T-helper 2 cell treated with Interferon-gamma antibody and Interleukin-4, amounts not matched to agents 5 μg/mL and 100 μg/mL, for 36 hours (primary cell): Measurements from ENCODE around the gene FUCA1.
"Not testable (repeated sequence)": the region's sequence is repeated elsewhere in the genome, so short reads cannot be mapped to it uniquely, and the experiment has no call there.

Experiments used
- DNase-seq: peaks from one replicate; pipeline ENCODE4 v3.0.0; 2021; ENCODE audit warnings: low spot score
- H3K27ac Mint-ChIP-seq: one replicate; pipeline ENCODE4 v1.8.0; 2021; ENCODE audit warnings: mild to moderate bottlenecking, mixed read lengths
- H3K27me3 Mint-ChIP-seq: one replicate; pipeline ENCODE4 v1.8.0; 2021; ENCODE audit warnings: low read depth, mixed read lengths
- H3K36me3 Mint-ChIP-seq: one replicate; pipeline ENCODE4 v1.8.0; 2021; ENCODE audit warnings: low read depth, mixed read lengths
- H3K4me1 Mint-ChIP-seq: one replicate; pipeline ENCODE4 v1.8.0; 2021; ENCODE audit warnings: low read depth, mixed read lengths
- H3K4me3 Mint-ChIP-seq: one replicate; pipeline ENCODE4 v1.8.0; 2022; ENCODE audit warnings: mild to moderate bottlenecking, moderate library complexity, mixed read lengths
- H3K9me3 Mint-ChIP-seq: one replicate; pipeline ENCODE4 v1.8.0; 2021; ENCODE audit warnings: mixed read lengths

The FUCA1 gene

GRCh38 chr1:23875382-23875781 is 7.3 kb upstream of the FUCA1 start:
- Mint-ChIP-seq H3K4me1 (no peaks in the 10 kb centered on the region), H3K4me3 (no peak overlapping the region), H3K9me3 (peaks cover 27% of the 10 kb centered on the region), H3K27me3 (peaks cover 2% of the 10 kb centered on the region), H3K27ac (no peak overlapping the region), H3K36me3 (peaks cover 7% of the 10 kb centered on the region)
- DNase-seq = no peak

GRCh38 chr1:23872421-23872820 is 4.3 kb upstream of the FUCA1 start:
- Mint-ChIP-seq H3K4me1 (peaks cover 11% of the 10 kb centered on the region), H3K4me3 (no peak overlapping the region), H3K9me3 (peaks cover 9% of the 10 kb centered on the region)

GRCh38 chr1:23869051-23869450 is 961 bp upstream of the FUCA1 start:
- peaks cover 17% of the 10 kb centered on the region for H3K27me3 Mint-ChIP-seq
- peak overlapping the region; percentile 80 for H3K4me3 Mint-ChIP-seq
- H3K36me3 Mint-ChIP-seq = no peaks in the 10 kb centered on the region
- DNase-seq = no peak
- peak overlapping the region; percentile 69 for H3K27ac Mint-ChIP-seq
- H3K9me3 Mint-ChIP-seq = no peaks in the 10 kb centered on the region
- peaks cover 16% of the 10 kb centered on the region for H3K4me1 Mint-ChIP-seq

More at GRCh38 chr1:23872421-23872820, 4.3 kb upstream of the FUCA1 start:
- no peak for DNase-seq
- Mint-ChIP-seq H3K27ac (no peak overlapping the region), H3K27me3 (peaks cover 9% of the 10 kb centered on the region), H3K36me3 (peaks cover 1% of the 10 kb centered on the region)

GRCh38 chr1:23868557-23869016 is 497 bp upstream of the FUCA1 start:
- Mint-ChIP-seq H3K36me3 (no peaks in the 10 kb centered on the region), H3K9me3 (no peaks in the 10 kb centered on the region), H3K27me3 (peaks cover 17% of the 10 kb centered on the region), H3K4me3 (peak overlapping the region; percentile 80), H3K4me1 (peaks cover 16% of the 10 kb centered on the region), H3K27ac (peak overlapping the region; percentile 26)
- DNase-seq = no peak

GRCh38 chr1:23867542-23867894 is 572 bp downstream of the FUCA1 start:
- H3K9me3 Mint-ChIP-seq = no peaks in the 10 kb centered on the region
- peak overlapping the region; percentile 80 for H3K4me3 Mint-ChIP-seq
- H3K4me1 Mint-ChIP-seq = peaks cover 16% of the 10 kb centered on the region
- peaks cover 17% of the 10 kb centered on the region for H3K27me3 Mint-ChIP-seq
- H3K27ac Mint-ChIP-seq = no peak overlapping the region
- H3K36me3 Mint-ChIP-seq = no peaks in the 10 kb centered on the region
- no peak for DNase-seq

- Mint-ChIP-seq H3K36me3 (no peaks in the 10 kb centered on the region), H3K9me3 (no peaks in the 10 kb centered on the region), H3K27me3 (peaks cover 15% of the 10 kb centered on the region), H3K4me3 (peak overlapping the region; percentile 6), H3K4me1 (peaks cover 16% of the 10 kb centered on the region), H3K27ac (no peak overlapping the region)
- DNase-seq = no peak
Observed at GRCh38 chr1:23865543-23865930, 2.6 kb downstream of the FUCA1 start.

- Mint-ChIP-seq H3K4me3 (no peak overlapping the region), H3K4me1 (peaks cover 16% of the 10 kb centered on the region), H3K9me3 (no peaks in the 10 kb centered on the region), H3K27me3 (peaks cover 15% of the 10 kb centered on the region), H3K27ac (no peak overlapping the region), H3K36me3 (no peaks in the 10 kb centered on the region)
- DNase-seq = no peak
Observed at GRCh38 chr1:23864801-23865542, 3.1 kb downstream of the FUCA1 start.

GRCh38 chr1:23862640-23863039 is 5.5 kb downstream of the FUCA1 start:
- Mint-ChIP-seq H3K36me3 (peaks cover 2% of the 10 kb centered on the region), H3K4me1 (peaks cover 6% of the 10 kb centered on the region), H3K27me3 (peaks cover 8% of the 10 kb centered on the region), H3K4me3 (no peak overlapping the region), H3K9me3 (no peaks in the 10 kb centered on the region), H3K27ac (no peak overlapping the region)
- DNase-seq = no peak

- no peaks in the 10 kb centered on the region for H3K9me3 Mint-ChIP-seq
- H3K36me3 Mint-ChIP-seq = peaks cover under 1% of the 10 kb centered on the region
- no peaks in the 10 kb centered on the region for H3K4me1 Mint-ChIP-seq
- H3K4me3 Mint-ChIP-seq = no peak overlapping the region
- H3K27me3 Mint-ChIP-seq = no peaks in the 10 kb centered on the region
- no peak overlapping the region for H3K27ac Mint-ChIP-seq
- DNase-seq = no peak
Observed at GRCh38 chr1:23854568-23854967, 13.5 kb downstream of the FUCA1 start.

GRCh38 chr1:23853124-23853523 is 15.0 kb downstream of the FUCA1 start:
- H3K4me1 Mint-ChIP-seq, DNase-seq, H3K27me3 Mint-ChIP-seq, H3K36me3 Mint-ChIP-seq, H3K4me3 Mint-ChIP-seq, H3K9me3 Mint-ChIP-seq, H3K27ac Mint-ChIP-seq: not testable (repeated sequence)

- H3K27ac Mint-ChIP-seq, DNase-seq, H3K9me3 Mint-ChIP-seq, H3K4me3 Mint-ChIP-seq, H3K4me1 Mint-ChIP-seq, H3K27me3 Mint-ChIP-seq: not testable (repeated sequence)
- H3K36me3 Mint-ChIP-seq = peaks cover 14% of the 10 kb centered on the region
Observed at GRCh38 chr1:23851406-23851805, 16.7 kb downstream of the FUCA1 start.

GRCh38 chr1:23848673-23849616 is 19.1 kb downstream of the FUCA1 start:
- DNase-seq = no peak
- Mint-ChIP-seq H3K9me3 (peaks cover 8% of the 10 kb centered on the region), H3K4me3 (no peak overlapping the region), H3K4me1 (no peaks in the 10 kb centered on the region), H3K27me3 (no peaks in the 10 kb centered on the region), H3K27ac (no peak overlapping the region), H3K36me3 (peaks cover 20% of the 10 kb centered on the region)

- not testable (repeated sequence) for H3K27ac Mint-ChIP-seq, H3K4me1 Mint-ChIP-seq, DNase-seq, H3K27me3 Mint-ChIP-seq, H3K9me3 Mint-ChIP-seq, H3K4me3 Mint-ChIP-seq
- H3K36me3 Mint-ChIP-seq = peaks cover 20% of the 10 kb centered on the region
Observed at GRCh38 chr1:23847482-23848095, 20.5 kb downstream of the FUCA1 start.

- no peak overlapping the region for H3K27ac Mint-ChIP-seq
- no peak overlapping the region for H3K4me3 Mint-ChIP-seq
- peaks cover 8% of the 10 kb centered on the region for H3K9me3 Mint-ChIP-seq
- no peaks in the 10 kb centered on the region for H3K4me1 Mint-ChIP-seq
- DNase-seq = no peak
- H3K36me3 Mint-ChIP-seq = peaks cover 20% of the 10 kb centered on the region
- no peaks in the 10 kb centered on the region for H3K27me3 Mint-ChIP-seq
Observed at GRCh38 chr1:23845163-23845562, 22.9 kb downstream of the FUCA1 start.
